ENCODE measurements around the gene AHSG.

- TF ChIP-seq CTCF (IDR thresholded peaks at IDR 0.05) (no peak), EZH2 (IDR thresholded peaks at IDR 0.05; ENCODE audit: borderline replicate concordance, insufficient read depth, low read depth, low read length, poor library complexity, severe bottlenecking) (no peak)
Observed at GRCh38 chr3:186596568-186597287, 16.1 kb upstream of the AHSG start.

All from B cell (primary cell).